NCI-H2227 (cell line): Measurements from ENCODE around the gene SEC31A.

Source experiments
- DNase-seq: peaks from one replicate; lab custom pipeline; 2025; ENCODE audit not compliant: unreplicated experiment; lab: John Stamatoyannopoulos, UW

The SEC31A gene

DNA sequence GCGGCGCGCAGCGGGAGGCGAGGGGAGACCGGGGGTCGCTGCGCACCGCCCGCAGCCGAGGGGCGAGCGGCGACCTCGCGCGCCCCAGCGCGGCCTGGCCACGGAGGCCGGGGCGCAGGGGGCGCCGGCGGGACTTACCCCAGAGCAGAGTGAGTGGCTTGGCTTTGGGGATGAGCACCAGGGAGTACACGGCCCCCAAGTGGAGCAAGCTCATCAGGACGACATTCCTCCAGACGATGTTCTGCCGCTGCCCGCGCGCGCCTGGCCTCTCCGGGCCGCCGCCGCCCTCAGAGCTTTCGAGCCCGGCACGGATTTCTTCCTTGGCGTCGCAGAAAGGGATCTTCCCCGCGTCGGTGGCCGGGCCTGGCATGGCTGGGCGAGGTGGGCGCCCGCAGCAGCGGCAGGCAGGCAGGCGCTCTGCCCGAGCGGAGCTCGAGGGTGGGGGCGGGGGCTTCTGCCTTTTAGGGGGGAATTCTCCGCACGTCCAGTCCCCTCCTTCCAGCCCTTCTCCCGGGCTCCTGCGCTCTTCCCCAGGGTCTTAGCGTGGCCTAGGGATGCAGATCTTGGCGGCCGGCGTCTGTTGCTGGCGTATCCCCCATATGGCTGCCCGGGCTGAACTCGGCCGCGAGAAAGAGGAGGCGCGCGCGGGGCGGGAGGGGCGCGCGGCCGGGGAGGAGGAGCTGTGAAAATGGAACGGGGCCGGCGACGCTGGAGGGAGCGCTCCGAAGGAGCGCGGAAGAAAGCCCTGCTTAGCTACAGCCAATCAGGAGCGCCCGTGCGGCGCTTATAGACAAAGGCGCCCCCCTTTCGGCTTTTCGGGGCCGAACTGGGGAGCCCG is 92.6 kb downstream of the SEC31A start, which contains the start of gene SCD5:
Gene SCD5, minus strand, starts transcription at position 629 of the 838 bp plus-strand sequence. Its CDS starts 259 bp downstream, at position 370.
- DNase-seq: peak; percentile 85

DNA sequence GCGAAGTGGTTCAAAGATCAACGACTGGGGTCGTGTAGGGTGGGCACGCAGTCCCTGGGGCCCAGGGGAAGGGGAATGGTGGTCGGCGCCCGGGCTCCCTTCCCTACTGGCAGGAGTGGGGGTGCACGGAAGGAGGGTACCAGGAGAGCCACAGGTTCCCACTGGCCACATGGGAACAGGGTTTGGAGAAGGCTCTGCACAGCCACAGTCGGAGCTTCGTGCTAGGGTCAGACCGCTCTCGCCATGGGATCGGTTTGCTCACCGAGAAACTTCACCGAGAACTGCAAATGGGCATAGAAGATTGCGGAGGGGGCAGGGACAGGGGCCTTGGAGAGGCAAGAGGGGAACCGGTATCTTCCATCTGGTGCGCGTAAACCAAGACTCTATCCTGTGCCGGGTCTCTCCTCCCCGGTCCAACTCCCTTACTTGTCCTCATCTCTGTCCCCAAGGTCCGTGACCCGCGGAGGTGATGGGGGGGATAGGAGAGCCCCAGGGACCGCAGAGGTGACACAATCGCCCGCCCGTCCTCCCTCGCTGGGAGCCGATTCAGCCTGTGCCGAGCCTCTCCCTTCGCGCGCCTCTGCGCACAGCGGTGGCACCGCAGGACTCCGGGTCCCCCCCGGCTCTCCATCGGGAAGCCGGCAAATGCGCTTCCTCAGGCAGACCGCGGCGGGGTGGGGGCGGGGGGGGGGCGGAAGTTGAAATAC is 93.4 kb downstream of the SEC31A start:
- DNase-seq: peak; percentile 30

GRCh38 chr4:82797040-82797404 is 93.9 kb downstream of the SEC31A start:
- DNase-seq: peak; percentile 57

DNA sequence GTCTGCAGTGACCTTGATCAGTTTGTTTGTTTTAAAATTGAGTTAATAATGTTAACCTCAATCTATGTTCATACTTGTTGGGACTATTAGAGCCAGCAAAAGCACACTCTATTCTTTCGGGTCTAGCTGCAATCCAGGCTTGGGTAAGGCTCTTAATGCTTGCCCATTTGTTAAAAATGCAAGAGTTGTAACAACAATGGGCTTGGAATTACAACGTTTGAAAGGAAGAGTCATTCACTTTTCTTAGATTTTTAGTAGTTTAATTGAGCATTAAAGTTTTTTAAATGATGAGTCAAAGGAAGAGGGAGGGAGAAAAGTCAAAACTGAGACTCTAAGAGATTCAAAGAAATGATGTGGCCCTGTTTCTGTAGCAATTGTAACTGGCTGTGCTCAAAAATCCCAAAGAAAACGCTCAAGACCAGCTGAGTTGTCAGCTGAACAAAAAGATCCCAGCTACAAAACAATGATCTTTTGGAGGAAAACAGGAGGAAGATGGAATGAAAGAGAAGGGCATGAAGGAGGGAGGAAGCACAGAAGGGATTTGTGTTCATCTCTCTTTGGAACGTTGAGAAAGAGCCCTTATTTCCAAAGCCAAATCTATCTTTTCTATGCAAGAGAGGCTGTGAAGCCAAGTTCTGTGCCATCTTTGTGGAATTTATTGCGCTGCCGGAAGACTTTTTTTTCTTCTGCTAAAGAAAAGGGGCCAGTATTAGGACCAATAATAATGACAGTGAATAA is 97.9 kb downstream of the SEC31A start:
- DNase-seq: no peak

DNA sequence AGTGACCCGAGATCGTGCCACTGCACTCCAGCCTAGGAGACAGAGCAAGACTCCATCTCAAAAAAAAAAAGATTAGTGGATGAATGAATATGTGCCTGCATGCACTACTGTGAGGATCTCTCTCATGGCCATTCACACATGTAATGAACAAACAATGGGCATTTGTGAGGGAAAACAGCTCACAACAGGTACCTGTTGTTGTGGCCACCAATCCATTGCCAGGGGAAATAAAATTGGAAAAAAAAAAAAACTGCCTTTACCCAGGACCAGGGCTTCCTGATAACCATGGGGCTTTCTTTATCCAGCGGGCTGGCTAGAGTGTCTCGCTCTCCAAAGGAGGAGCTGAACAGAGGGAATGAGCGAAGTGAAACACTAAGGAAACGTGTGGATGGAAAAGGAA is 99.8 kb downstream of the SEC31A start:
- no peak for DNase-seq

DNA sequence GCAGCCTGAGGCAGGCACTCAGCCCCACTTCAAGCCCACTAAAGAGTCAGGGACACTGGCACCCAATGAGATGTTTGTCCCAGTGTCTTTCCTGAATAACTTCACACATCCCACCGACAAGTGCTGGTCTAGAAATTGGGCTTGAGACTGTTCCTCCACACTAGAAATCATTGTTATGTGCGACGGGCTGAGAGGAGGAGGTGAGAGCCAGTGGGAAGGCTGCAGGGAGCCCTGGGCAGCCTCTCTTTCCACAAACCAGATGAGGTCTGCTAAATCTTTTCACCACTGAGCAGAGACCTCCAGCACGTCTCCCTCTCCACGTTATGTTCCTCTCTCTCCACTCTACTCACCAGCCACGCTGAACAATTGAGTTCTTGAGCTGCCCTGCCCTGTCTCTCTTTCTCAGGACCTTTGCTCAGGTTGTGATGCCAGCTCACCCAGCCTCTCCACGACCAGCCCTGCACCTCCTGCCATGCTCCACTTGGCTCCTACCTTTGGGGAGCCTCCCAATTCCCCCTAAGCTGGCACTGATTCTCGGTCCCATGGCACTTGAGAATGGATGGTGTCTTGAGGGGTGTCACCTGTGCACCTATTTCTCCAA is 100.8 kb downstream of the SEC31A start:
- no peak for DNase-seq

- DNase-seq: no peak
Observed at GRCh38 chr4:82789025-82789776, 101.8 kb downstream of the SEC31A start.

DNA sequence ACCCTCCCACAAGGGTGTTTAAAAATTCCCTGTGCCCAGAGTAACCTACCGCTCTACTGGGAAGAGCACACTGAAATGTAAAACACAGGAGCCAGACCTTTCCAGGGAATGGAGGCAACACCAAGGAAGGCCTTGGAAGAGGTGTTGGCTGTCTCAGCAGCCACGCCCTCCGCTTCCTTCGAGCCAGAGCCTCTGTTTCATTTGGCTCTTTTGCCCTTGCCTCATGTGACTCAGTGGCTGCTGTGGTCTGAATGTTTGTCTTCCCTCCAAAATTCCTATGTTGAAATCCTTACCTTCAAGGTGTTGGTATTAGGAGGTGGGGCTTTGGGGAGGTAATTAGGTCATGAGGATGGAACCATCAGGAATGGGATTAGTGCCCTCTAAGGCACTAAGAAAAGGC is 103.6 kb downstream of the SEC31A start:
- DNase-seq: no peak

GRCh38 chr4:82786828-82787227 is 104.1 kb downstream of the SEC31A start:
- peak; percentile 20 for DNase-seq

GRCh38 chr4:82785611-82786400 is 105.1 kb downstream of the SEC31A start:
- DNase-seq: no peak

GRCh38 chr4:82784681-82785610 is 106.0 kb downstream of the SEC31A start:
- peak; percentile 54 for DNase-seq

DNA sequence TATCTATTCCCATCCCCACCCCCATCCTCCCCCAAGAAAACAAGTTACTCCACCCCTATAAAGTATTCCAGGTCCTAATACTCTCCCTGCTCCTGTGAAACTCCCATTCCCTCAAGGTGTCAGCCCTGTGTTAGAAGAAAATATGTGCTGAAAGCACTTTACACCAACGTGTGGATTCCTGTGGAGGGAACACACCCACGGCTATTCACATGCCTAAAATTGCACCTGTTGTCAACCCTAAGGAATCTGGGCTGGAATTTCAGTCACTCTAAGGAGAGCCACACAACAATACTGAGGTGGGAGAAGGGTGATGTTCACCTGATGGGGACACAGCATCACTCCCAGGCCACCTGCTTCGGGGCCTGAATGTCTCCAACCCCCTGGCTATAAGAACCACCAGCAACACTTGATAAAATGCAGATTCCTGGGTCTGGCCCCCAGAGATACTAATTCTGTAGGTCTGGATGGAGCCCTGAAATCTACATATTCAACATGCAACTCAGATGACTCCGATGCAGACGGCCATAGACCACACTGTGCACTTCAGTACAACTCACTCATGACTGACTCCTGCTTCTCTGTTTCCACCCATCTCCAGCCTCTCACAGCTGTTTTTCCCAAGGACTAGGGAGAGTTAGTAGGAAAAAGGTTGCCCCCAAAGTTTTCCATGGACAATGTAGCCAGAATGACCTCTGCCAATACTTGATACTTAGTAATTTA is 108.2 kb downstream of the SEC31A start:
- no peak for DNase-seq

- peak; percentile 65 for DNase-seq
Observed at GRCh38 chr4:82780752-82781231, 110.2 kb downstream of the SEC31A start.

GRCh38 chr4:82780170-82780751 is 110.7 kb downstream of the SEC31A start:
- no peak for DNase-seq

GRCh38 chr4:82779032-82779431 is 111.9 kb downstream of the SEC31A start:
- no peak for DNase-seq

DNA sequence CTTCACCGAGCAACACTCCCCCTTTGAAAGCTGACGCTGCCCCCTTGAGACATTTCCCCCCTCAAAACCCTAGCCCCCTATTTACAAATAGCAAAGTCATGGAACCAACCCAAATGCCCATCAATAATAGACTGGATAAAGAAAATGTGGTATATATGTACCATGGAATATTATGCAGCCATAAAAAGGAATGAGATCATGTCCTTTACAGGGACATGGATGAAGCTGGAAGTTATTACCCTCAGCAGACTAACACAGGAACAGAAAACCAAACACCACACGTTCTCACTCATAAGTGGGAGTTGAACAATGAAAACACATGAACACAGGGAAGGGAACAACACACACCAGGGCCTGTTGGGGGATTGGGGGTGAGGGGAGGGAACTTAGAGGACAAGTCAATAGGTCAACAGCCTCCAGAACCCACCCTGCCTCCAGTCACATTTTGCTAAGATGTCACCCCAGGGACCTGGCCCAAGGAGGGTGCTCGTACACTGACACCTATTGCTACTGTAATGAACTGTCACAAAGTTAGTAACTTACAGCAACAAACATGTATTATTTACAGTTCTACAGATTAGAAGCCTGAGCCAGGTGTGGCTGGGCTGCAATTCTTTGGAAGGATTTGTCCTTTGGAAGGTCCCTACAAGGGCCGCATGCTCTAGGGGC is 113.0 kb downstream of the SEC31A start:
- no peak for DNase-seq
